ENCODE measurements around the gene GNAO1. TPM values are rescaled to one million over a fixed set of nuclear protein-coding genes. Genes with fewer than 3 reads are reported as not detected.

The GNAO1 gene
- total RNA-seq, 1 donor from 2014 or later: 1.2 TPM

DNA sequence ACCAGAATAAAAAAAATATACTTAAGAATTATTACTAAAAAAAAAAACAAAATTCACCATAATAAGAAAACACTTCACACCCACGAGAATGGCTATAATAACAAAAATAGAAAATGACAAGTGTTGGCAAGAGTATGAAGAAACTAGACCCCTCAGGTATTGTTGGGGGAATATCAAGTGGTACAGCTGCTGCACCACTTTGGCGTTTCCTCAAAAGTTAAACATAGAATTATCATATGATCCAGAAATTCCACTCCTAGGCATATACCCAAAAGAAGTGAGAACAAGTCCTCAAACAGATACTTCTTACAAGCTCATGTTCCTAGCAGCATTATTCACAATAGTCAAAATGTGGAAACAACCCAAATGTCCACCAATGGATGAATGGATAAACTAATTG lies 207.8 kb downstream of the GNAO1 start:
- Mint-ChIP-seq H3K4me3 (ENCODE audit: unreplicated experiment) (no peak overlapping the region), H3K9me3 (ENCODE audit: low read depth) (no peaks in the 10 kb centered on the region), H3K36me3 (ENCODE audit: low read depth) (peaks cover 40% of the 10 kb centered on the region), H3K4me1 (ENCODE audit: low read depth) (peaks cover 5% of the 10 kb centered on the region), H3K27ac (ENCODE audit: unreplicated experiment) (no peak overlapping the region), H3K27me3 (ENCODE audit: low read depth) (no peaks in the 10 kb centered on the region)
- DNase-seq (ENCODE audit: low spot score): no peak
- TF ChIP-seq, protein P1, sequence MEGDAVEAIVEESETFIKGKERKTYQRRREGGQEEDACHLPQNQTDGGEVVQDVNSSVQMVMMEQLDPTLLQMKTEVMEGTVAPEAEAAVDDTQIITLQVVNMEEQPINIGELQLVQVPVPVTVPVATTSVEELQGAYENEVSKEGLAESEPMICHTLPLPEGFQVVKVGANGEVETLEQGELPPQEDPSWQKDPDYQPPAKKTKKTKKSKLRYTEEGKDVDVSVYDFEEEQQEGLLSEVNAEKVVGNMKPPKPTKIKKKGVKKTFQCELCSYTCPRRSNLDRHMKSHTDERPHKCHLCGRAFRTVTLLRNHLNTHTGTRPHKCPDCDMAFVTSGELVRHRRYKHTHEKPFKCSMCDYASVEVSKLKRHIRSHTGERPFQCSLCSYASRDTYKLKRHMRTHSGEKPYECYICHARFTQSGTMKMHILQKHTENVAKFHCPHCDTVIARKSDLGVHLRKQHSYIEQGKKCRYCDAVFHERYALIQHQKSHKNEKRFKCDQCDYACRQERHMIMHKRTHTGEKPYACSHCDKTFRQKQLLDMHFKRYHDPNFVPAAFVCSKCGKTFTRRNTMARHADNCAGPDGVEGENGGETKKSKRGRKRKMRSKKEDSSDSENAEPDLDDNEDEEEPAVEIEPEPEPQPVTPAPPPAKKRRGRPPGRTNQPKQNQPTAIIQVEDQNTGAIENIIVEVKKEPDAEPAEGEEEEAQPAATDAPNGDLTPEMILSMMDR (IDR thresholded peaks at IDR 0.05): no peak

DNA sequence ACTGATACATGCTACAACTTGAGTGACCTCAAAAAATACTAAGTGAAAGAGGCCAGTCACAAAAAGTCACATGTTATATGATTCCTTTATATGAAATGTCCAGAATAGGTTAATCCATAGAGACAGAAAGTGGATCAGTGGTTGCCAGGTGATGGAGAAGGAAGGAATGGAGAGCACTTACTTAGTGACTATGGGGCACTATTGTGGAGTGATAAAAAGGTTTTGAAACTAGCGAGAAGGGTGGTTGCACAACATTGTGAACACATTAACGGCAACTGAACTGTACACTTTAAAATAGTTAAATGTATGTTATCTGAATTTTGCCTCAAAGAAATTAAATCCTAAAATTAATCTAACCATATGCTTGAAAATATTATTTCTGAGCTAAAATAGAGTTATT lies 208.2 kb downstream of the GNAO1 start:
- Mint-ChIP-seq H3K9me3 (ENCODE audit: low read depth) (no peaks in the 10 kb centered on the region), H3K4me1 (ENCODE audit: low read depth) (peaks cover 5% of the 10 kb centered on the region), H3K27me3 (ENCODE audit: low read depth) (no peaks in the 10 kb centered on the region), H3K36me3 (ENCODE audit: low read depth) (peaks cover 38% of the 10 kb centered on the region), H3K4me3 (ENCODE audit: unreplicated experiment) (no peak overlapping the region), H3K27ac (ENCODE audit: unreplicated experiment) (no peak overlapping the region)
- TF ChIP-seq, protein P1 (IDR thresholded peaks at IDR 0.05): no peak
- DNase-seq (ENCODE audit: low spot score): no peak

DNA sequence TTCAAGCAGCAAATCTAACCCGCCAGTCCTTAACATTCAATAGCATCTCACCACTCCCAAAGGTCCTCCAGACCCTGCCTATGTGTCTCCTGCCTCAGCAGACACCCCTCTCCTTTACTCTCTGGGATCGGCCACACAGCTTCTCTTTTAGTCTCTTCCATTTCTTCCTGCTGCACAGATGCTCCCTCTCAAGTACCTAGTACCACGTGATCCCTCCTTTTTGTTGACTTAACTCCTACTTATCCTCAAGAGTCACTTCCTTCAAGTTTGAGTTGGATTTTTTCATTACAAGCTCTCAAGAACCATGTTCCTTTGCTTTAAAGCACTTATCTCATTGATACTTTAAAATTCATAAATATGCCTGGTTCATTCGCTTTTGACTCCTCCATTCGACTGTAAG lies 209.2 kb downstream of the GNAO1 start:
- peaks cover 38% of the 10 kb centered on the region for H3K36me3 Mint-ChIP-seq (ENCODE audit: low read depth)
- no peak for DNase-seq (ENCODE audit: low spot score)
- H3K27ac Mint-ChIP-seq (ENCODE audit: unreplicated experiment): peak overlapping the region; percentile 34

DNA sequence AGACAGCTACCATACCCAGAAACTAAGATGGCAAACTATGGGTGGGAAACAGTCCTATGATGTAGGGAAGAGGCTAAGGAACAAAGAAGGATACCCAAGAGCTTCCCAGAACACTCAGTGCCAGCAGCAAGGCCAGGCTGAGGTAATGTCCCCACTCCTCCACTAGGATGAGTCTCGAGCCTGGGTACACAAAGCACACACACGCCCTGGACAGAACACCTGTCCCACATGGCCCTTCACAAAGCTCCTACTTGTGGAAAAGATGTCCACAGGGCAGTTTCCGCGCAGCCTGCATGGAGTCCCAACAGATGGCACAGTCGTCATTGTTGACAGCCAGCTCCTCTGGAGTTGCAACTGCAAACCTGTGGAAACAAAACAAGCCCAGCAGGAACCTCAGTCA lies 210.2 kb downstream of the GNAO1 start:
- Mint-ChIP-seq H3K4me3 (ENCODE audit: unreplicated experiment) (no peak overlapping the region), H3K9me3 (ENCODE audit: low read depth) (no peaks in the 10 kb centered on the region), H3K36me3 (ENCODE audit: low read depth) (peaks cover 34% of the 10 kb centered on the region), H3K27ac (ENCODE audit: unreplicated experiment) (no peak overlapping the region), H3K27me3 (ENCODE audit: low read depth) (no peaks in the 10 kb centered on the region), H3K4me1 (ENCODE audit: low read depth) (peaks cover 5% of the 10 kb centered on the region)
- DNase-seq (ENCODE audit: low spot score): no peak
- TF ChIP-seq, protein P1 (IDR thresholded peaks at IDR 0.05): peak; percentile 44

More for the DNA sequence above, 209.2 kb downstream of the GNAO1 start:
- Mint-ChIP-seq H3K4me1 (ENCODE audit: low read depth) (peaks cover 5% of the 10 kb centered on the region), H3K4me3 (ENCODE audit: unreplicated experiment) (no peak overlapping the region), H3K27me3 (ENCODE audit: low read depth) (no peaks in the 10 kb centered on the region), H3K9me3 (ENCODE audit: low read depth) (no peaks in the 10 kb centered on the region)
- TF ChIP-seq, protein P1 (IDR thresholded peaks at IDR 0.05): no peak

DNA sequence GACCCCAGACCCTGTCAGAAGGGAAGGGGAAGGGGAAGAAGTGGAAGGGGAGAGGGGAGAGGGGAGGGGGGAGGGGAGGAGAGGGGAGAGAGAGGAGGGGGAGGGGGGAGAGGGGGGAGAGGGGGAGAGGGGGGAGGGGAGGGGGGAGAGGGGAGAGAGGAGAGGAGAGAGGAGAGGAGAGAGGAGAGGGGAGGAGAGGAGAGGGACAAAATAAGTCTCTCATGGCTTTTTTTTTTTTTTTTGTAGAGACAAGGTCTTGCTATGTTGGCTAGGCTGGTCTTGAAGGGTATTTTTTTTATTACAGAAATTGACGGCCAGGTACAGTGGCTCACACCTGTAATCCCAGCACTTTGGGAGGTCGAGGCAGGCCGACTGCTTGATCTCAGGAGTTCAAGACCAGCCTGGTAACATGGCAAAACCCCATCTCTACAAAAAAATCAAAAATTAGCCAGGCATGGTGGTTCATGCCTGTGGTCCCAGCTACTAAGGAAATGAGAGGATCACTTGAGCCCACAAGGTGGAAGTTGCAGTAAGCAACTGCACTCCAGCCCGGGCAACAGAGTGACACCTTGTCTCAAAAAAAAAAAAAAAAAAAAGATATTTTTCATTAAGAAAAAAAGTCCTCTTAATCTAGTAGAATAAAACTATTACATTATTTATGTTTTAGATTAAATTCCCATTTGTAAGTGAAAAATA lies 214.8 kb downstream of the GNAO1 start:
- Mint-ChIP-seq H3K4me1 (ENCODE audit: low read depth) (peaks cover 5% of the 10 kb centered on the region), H3K36me3 (ENCODE audit: low read depth) (peaks cover 28% of the 10 kb centered on the region), H3K27ac (ENCODE audit: unreplicated experiment) (no peak overlapping the region), H3K9me3 (ENCODE audit: low read depth) (no peaks in the 10 kb centered on the region), H3K27me3 (ENCODE audit: low read depth) (no peaks in the 10 kb centered on the region), H3K4me3 (ENCODE audit: unreplicated experiment) (no peak overlapping the region)
- TF ChIP-seq, protein P1 (IDR thresholded peaks at IDR 0.05): no peak
- no peak for DNase-seq (ENCODE audit: low spot score)

Small RNAs within 50 kb of the gene (microRNA-seq; reads per million reads assigned to microRNA genes)
- not detected for gene MIR3935 (ENCODE audit: borderline number of aligned reads)

Other genes with a start within 250 kb of the GNAO1 start
- gene AMFR, start 234.1 kb downstream of the GNAO1 start, total RNA-seq: 95.4 to 104 TPM (median 99.0 TPM) in 3 replicates